Head of caudate nucleus (tissue), 42 donors: ENCODE measurements around the gene RNF208.
A peak's percentile ranks its signal among the peaks of the same experiment; 100 is the strongest.

Experiments
- DNase-seq, 42 donors: peaks; one replicate each; pipeline versions ENCODE4 v3.0.0 to v3.0.0-alpha.2; 2020 to 2021; ENCODE audit warnings: mixed read lengths in 7 of 42
- intact Hi-C: fragments of 100-400 bp; cut with DNase I; formaldehyde crosslinking; loops from one replicate; pipeline ENCODE4 v1.15.0; 2022

The RNF208 gene

GRCh38 chr9:137188490-137189296 lies 33.3 kb downstream of the RNF208 start, which contains the start of the genes ANAPC2 and SSNA1:
TSS of gene ANAPC2 (minus strand) at chr9:137188560. CDS start at chr9:137188532, 28 bp downstream.
TSS of gene SSNA1 (plus strand) at chr9:137188676. CDS start at chr9:137188727, 51 bp downstream.
- DNase-seq = peak; percentile 85 to 97 (median 93)
- intact Hi-C loops = loop anchor here (5.0 to 10.0 kb wide), 2 partner anchors 39 to 64 kb away; partner anchors contain the start of genes CYSRT1 and RNF224

DNA sequence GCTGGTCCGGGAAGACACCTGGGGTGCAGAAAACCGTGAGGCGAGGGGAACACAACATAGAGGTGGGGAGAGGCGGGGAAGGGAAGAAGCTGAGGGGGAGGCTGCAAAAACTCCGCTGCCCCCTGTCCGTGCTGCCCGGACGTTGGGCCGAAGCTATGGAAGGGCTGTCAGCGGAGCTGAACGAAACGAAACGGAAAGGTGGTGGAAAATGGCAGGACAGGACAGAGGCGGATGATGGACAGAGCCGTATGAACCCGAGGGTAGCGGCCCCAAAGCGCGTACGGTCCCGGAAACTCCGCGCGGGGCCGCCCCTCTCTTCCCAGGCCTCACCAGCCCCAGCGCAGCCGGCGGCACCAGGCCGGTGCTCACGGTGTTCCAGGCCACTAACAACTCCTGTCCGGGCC lies 34.0 kb downstream of the RNF208 start:
- intact Hi-C loops = loop anchor here (5.0 to 10.0 kb wide), 2 partner anchors 39 to 63 kb away; partner anchors contain the start of genes CYSRT1 and RNF224

DNA sequence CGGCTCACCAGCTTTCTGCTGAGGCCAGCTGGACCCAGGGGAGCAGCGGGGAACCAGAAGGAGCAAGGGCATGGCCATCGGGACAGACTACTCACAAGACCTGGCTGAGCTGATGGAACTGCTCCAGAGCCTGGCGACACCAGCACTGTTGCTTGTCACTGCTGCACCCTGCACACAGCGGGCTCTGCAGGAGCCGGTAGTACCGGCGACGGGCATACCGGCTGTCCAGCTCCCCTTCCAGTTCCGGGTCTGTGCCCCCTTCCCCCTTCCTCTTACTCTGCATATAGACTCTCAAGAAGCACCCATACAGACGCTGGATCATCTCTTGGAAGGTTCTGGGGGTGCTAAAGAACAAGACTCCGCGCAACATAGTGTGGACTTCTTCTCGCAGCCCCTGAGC lies 34.7 kb downstream of the RNF208 start:
- DNase-seq = no peak
- intact Hi-C loops = loop anchor here (5.0 to 10.0 kb wide), 2 partner anchors 40 to 63 kb away; partner anchors contain the start of genes CYSRT1 and RNF224

More for the DNA sequence above, 34.0 kb downstream of the RNF208 start:
- no peak for DNase-seq

DNA sequence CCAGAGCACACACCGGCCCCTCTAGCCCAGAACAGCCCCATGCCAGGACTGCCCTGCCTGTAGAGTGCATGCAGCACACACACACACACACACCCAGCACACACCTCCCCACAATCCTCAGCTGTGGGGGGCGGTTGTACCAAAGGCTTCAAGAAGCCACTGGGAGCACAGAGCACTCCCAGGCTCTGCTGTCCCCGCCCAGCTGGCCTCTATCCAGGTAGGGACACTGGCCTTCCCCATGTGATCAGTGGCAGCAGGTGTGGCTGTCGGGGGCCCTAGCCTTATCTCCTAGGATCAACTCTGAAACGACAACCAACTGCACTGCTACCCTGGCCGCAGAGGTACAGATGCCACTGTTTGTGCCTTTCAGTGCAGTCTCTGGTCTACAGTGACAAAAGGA lies 35.7 kb downstream of the RNF208 start:
- intact Hi-C loops = loop anchor here (5.0 to 10.0 kb wide), 2 partner anchors 41 to 62 kb away; partner anchors contain the start of genes CYSRT1 and RNF224

GRCh38 chr9:137185921-137186320 lies 36.1 kb downstream of the RNF208 start:
- intact Hi-C loops = loop anchor here (5.0 to 10.0 kb wide), 2 partner anchors 41 to 61 kb away; partner anchors contain the start of genes CYSRT1 and RNF224
- DNase-seq = no peak

More for the DNA sequence above, 35.7 kb downstream of the RNF208 start:
- DNase-seq = no peak

DNA sequence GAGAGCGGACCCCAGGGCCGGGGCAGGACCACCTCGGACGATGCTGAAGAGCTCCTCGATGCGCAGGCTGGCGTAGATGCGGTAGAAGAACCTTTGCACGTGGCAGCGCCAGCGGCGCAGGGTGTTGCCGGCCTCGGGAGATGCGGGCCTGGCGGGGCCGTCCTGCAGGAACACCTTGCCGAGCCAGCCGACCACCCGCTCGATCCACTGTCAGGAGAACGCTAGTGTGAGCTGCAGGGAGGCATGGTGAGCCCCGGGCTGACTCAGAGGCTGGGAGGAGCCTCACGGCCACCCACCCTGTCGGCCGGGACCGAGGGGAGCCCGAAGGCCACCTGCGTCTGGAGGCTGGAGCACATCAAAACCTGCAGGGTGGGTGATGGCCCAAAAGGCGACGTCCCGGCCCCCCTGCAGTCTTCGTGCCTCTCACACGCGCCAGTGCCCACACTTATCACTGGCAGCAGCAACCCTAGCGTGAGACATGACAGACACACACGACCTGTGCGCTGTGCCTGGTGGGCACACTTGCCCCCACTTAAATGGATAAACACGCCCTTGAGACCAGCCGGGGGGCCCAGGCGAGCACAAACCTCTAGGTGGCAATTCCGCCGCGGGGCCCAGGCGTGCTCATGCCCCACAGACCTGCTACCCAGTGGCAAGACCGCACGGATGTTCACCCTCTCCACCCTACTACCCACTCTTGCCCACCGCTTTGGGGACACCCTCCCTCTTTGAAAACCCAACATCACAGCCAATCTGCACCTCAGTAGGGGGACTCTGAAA lies 37.0 kb downstream of the RNF208 start:
- intact Hi-C loops = loop anchor here (5.0 to 10.0 kb wide), 2 partner anchors 42 to 60 kb away; partner anchors contain the start of genes CYSRT1 and RNF224
- no peak for DNase-seq

DNA sequence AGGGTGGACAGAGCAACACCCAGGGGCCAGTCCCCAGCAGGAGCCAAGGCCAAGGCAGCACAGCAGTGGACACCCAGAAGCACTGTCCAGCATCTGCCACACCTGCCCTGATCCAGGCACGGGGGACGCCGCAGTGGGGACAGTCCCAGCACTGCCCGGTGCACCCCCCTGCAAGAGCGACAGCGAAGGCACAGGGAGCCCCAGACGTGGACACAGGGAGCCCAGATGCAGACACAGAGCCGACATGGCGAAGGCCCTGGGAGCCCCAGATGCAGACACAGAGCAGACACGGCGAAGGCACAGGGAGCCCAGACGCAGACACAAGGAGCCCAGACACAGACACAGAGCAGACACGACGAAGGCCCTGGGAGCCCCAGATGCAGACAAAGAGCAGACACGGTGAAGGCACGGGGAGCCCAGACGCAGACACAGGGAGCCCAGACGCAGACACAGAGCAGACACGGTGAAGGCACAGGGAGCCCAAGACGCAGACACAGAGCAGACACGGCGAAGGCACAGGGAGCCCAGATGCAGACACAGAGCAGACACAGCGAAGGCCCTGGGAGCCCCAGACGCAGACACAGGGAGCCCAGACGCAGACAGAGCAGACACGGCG lies 38.0 kb downstream of the RNF208 start:
- intact Hi-C loops = loop anchor here (10.0 kb wide), 1 partner anchor 59 kb away; no protein-coding TSS in a partner anchor
- no peak for DNase-seq

DNA sequence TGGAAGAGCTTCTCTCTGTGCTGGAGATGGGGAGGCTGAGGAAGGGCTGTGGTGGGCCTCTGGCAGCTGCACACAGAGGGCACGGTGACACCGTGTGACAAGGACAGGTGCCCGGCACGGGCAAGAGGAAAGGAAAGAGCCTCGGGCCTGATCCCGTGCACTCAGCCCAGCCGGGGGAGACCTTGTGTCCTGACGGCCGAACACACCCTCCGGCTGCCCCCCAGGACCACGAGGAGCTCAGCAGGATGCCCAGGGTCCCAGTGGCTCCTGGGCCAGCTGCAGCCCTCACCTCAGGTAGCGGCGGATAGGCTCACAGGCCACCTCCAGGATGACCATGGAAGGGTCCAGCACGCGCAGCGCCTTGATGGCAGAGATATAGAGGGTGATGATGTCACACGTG lies 39.2 kb downstream of the RNF208 start:
- no peak for DNase-seq
- intact Hi-C loops = loop anchor here (10.0 kb wide), 1 partner anchor 58 kb away; no protein-coding TSS in a partner anchor

DNA sequence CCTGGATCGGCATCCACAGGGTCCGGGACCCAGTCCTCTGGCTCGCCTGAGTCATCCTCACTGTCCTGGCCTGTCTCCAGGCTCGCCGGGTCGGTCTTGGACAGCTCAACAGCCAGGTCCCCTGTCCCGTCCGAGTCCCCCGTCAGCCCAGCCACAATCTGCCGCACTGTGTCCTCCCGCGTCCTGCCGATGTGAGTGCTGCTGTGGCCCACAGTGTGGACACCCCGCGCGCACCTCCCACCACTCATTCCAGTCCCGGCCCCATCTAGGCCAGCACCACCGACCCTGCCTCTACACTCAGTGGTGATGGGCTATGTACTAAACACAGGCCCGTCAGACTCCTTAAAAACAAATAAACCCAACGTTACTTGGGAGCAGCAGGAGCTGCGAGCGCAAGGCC lies 40.4 kb downstream of the RNF208 start:
- DNase-seq = no peak
- intact Hi-C loops = loop anchor here (10.0 kb wide), 1 partner anchor 57 kb away; no protein-coding TSS in a partner anchor

DNA sequence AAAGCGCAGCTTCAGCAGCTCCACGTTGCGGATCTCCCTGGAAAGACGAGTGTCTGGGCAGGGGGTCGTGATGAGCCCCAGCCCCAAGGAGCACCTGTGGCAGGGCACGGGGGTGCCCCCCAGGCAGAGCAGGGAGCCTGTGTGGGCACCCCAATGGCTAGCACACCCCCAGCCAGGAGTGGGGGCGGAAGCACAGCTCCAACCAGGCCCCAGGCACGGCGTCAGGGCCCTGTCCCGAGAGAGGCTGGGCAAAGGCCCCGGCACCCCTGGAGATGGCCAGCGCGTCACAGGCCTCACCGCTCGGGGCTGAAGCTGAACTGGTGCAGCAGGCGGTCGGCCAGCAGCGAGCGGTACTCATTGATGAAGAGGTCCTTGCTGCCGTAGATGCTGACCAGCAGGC lies 41.5 kb downstream of the RNF208 start:
- intact Hi-C loops = loop anchor here (10.0 kb wide), 1 partner anchor 56 kb away; no protein-coding TSS in a partner anchor

DNA sequence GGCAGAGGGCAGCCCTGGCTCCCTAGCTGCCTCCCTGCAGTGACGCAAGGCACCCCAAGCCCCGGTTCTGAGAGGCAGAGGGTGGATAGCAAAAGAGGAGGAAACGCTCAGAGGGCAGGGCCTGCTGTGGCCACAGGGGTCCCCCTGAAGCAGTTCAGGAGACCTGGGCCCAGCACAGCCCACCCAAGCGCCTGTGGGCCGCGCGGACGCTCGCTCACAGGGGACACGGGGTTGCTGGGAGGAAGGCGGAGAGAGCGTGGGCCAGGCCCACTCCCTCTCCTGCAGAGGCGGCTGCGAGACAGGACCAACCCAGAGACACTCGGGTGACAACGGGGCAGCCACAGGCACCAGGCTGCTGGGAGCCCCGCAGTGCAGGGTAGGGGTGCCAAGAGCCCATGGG lies 42.3 kb downstream of the RNF208 start:
- DNase-seq = no peak
- intact Hi-C loops = loop anchor here (10.0 kb wide), 1 partner anchor 55 kb away; no protein-coding TSS in a partner anchor

More for the DNA sequence above, 41.5 kb downstream of the RNF208 start:
- no peak for DNase-seq

DNA sequence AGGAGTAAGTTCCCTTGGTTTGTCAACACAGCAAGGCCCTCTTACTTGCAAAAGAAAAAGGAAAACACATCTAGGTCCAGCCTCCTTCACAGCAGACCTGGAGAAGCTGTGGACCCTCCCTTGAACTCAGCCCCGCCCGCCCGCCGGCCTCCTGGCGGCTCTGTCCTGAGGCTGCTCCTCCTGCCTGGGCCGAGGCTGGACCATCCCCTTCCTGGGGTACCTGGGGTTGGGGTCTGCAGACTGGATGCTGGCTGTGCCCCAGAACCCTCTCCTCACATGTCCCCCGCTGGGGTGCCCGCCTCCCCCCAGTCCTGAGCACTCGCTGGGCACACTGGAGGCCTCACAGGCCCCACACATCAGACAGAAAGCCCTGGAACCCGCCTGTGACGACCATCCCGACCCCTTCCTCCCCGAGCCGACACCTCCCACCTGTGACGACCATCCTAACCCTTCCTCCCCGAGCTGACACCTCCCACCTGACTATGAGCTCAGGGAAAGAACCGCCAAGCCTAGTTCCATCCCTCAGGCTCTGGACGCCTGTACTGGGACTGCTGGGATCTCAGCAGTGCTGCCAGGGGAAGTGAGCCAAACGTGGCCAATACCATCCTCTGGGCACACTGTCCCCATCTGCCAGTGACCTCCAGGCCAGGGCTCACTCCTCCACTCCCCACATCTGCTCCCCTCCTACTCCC lies 43.0 kb downstream of the RNF208 start:
- intact Hi-C loops = no loop called here
- no peak for DNase-seq

DNA sequence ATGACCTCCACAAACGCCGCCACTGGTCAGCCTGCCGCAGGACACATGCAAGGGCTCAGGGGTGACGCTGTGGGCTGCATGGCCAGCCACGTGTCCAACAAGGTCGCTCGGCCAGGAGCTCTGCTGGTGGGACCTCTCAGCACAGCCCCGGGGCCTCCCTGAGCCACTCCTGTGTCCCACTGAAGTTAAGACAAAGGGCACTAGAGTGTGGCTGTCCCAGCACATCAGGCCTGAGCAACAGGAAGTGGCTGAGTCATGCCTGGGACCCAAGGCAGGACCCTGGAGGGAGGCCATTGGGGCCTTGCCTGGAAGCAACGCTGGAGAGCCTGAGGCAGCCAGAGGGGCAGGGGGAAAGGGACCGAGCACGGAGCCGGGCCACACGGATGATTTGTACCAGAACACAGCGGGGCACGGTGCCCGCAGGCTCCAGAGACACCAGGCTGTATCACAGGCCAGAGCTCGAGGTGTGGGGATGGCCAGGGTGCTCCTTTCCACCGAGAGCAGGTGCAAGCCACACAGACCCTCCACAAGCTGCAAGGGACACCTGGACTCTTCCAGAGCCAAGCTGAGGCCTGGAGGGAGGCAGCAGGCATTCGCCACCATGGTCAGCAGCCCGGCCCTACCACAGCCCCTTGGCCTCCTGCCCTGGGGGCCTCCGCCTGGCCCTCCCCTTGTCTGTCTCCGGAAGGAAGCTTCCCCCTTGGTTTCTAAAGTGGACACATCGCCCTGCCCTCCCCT lies 43.7 kb downstream of the RNF208 start:
- intact Hi-C loops = no loop called here
- no peak for DNase-seq

DNA sequence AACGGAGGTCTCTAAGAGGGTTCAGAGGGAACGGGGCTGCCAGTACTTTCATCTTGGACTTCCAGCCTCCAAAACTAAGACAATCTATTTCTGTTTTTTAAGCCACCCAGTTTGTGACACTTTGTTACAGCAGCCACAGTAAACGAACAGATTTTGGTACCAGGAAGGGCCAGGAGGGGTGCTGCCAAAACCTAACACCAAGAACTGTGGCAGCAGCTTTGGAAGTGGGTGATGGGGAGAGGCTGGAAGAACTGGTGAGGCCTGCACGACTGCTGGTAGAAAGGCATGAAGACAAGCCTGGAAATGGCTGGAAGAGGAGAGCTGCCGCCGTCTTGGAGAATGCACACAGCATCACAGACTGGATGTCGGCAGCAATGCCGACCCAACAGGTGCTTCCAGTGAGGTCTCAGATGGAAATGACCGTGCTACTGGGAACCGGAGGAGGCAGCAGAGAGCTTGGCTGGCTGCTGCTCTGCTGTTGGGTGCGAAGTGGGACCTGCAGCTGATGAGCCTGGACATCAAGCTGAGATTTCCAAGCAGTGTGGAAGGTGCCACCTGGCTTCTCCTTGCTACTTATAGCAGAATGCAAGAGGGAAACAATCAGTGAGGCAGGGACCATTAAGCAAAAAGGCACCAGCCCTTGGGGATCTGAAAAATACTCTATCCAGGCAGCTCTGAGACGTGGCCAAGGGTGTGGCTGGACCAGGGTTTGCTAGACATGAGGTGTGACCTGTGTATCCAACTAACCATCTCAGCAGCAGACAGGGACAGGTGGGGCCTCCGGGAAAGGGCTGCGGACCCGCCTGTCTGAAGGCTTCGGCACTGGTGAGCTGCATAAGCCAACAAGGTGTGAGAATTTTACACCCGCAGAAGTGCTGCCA lies 45.5 kb downstream of the RNF208 start:
- DNase-seq = peak in 7 of 42 donors; percentile 38 to 69 (median 41)
- intact Hi-C loops = no loop called here

- intact Hi-C loops = no loop called here
- no peak for DNase-seq
These were observed 46.6 kb downstream of the RNF208 start for GRCh38 chr9:137175345-137175961.

DNA sequence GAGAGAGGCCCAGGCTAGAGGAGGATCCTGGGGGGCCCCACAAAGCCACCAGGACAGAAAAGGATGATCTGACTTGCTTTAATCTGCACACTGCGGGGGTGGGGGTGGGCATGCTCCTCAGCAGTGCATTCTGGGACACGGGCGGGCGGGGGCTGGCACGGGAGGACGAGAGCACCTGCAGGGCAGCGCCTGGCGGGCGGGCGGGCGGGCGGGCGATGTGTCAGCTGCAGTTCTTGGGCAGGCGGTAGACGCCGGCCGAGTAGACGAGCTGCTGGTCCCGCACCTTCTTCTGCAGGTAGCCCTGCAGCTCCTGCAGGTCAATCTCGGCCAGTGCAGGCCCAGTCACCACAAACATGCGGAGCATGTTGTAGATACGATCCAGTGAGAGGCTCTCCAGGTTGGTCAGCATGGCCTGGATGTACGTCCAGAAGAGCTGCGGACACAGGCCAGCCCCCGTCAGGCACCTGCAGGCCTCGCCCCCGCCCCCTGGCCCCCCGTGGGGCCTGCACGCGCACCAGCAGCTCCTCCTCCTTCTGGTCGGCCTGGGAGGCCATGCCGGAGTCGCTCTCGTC lies 47.2 kb downstream of the RNF208 start:
- DNase-seq = peak in 7 of 42 donors; percentile 38 to 68 (median 46)
- intact Hi-C loops = no loop called here
